ENCODE measurements around the gene DLGAP4. TPM values are rescaled to one million over a fixed set of nuclear protein-coding genes. Genes with fewer than 3 reads are reported as not detected.

The DLGAP4 gene
- total RNA-seq, 1 experiment from 2014 or later, result 80.3 TPM

DNA sequence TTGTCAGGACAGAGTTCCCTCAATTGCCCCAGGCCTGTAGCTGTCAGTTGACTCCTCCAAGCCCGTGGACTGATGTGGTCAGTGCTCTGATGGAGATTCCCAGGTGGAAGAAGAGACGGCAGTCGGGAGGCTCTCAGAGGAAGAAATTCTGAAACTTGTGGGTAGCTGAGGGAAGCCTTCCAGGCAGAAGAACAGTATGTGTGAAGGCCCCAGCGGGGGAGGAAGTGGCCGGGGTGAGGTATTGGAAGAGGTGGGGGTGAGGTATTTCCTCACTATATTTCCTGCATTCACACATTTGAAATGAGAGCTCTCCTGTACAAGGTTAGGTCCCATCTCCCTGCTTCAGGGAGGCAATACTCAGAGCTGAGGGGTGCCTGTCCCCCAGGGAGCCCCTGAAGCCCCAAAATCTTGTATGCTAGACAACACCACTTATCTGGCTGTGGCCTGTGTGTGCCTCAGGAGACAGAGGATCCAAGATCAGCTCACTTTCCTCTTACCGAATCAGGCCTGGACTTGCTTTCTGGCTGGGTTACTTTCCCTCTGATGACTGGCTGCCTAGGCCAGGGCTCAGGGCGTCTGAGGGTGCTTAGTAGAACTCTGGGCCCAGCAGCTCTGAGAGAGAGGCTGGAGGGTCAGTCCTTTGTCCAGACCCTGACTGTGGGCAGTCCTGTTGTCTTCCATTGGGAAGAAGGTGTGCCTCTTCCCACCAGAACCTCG, 185.9 kb downstream of the DLGAP4 start:
- ChIA-PET POLR2A (interaction anchor here (0.6 to 2.8 kb wide), 8 partner anchors 8 to 425 kb away, joined by 3 to 22 read pairs (median 4); partner anchors contain the start of gene AAR2), CTCF (interaction anchor here (0.6 to 1.6 kb wide), 8 partner anchors 9 to 371 kb away, joined by 3 to 7 read pairs (median 4); a partner anchor contains a TSS)
- Mint-ChIP-seq H3K27me3 (ENCODE audit: insufficient read depth, unreplicated experiment) (no peaks in the 10 kb centered on the region), H3K4me1 (ENCODE audit: insufficient read depth, unreplicated experiment) (peaks cover 39% of the 10 kb centered on the region), H3K4me3 (ENCODE audit: unreplicated experiment) (peak overlapping the region; percentile 4), H3K27ac (ENCODE audit: low read depth, unreplicated experiment) (peak overlapping the region; percentile 55), H3K9me3 (ENCODE audit: unreplicated experiment) (no peaks in the 10 kb centered on the region), H3K36me3 (ENCODE audit: insufficient read depth, unreplicated experiment) (peaks cover 13% of the 10 kb centered on the region)
- peak; percentile 47 for DNase-seq (ENCODE audit: unreplicated experiment)
- intact Hi-C loops (cut with micrococcal nuclease), result no loop called here
- BruUV-seq (replicated peaks), result no TSS peak
- TF ChIP-seq, protein P1, sequence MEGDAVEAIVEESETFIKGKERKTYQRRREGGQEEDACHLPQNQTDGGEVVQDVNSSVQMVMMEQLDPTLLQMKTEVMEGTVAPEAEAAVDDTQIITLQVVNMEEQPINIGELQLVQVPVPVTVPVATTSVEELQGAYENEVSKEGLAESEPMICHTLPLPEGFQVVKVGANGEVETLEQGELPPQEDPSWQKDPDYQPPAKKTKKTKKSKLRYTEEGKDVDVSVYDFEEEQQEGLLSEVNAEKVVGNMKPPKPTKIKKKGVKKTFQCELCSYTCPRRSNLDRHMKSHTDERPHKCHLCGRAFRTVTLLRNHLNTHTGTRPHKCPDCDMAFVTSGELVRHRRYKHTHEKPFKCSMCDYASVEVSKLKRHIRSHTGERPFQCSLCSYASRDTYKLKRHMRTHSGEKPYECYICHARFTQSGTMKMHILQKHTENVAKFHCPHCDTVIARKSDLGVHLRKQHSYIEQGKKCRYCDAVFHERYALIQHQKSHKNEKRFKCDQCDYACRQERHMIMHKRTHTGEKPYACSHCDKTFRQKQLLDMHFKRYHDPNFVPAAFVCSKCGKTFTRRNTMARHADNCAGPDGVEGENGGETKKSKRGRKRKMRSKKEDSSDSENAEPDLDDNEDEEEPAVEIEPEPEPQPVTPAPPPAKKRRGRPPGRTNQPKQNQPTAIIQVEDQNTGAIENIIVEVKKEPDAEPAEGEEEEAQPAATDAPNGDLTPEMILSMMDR (IDR thresholded peaks at IDR 0.05; ENCODE audit: unreplicated experiment), result no peak

DNA sequence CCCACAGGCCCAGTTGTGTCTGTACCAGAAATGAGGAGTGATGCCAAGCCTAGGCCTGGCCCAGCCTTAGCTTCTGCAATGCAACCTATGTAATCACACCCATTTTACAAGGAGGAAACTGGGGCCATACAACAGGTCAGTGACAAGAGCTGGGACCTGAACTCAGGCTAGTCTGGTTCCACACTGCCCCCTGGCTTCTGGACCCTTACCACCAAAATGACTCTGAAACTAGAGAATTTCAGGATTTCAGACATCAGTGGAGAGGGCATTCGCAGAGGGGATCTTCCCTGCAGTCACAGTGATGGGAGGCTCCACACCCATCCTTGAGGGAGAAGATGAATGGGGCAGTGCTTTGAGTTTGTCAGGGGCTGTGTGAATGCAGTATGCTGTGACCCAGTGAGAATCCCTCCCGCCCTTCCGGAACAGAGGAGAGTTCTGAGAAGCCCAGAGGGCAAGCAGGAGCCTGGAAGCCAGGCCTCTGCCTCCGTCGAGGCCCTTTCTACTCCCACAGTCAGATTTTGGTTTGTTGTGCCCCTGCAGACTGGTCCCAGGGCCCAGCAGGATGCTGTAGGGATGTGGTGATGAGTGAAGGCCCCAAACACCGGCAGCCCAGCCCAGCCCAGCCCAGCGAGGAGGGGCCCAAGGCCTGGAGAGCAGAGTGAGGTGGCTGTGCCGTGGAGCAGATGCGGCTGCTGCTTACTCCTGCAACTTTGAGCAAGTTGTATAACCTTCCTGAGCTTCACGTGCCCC, 187.1 kb downstream of the DLGAP4 start:
- Mint-ChIP-seq H3K9me3 (ENCODE audit: unreplicated experiment) (no peaks in the 10 kb centered on the region), H3K4me3 (ENCODE audit: unreplicated experiment) (no peak overlapping the region), H3K27me3 (ENCODE audit: insufficient read depth, unreplicated experiment) (no peaks in the 10 kb centered on the region), H3K4me1 (ENCODE audit: insufficient read depth, unreplicated experiment) (peaks cover 39% of the 10 kb centered on the region), H3K27ac (ENCODE audit: low read depth, unreplicated experiment) (peak overlapping the region; percentile 55), H3K36me3 (ENCODE audit: insufficient read depth, unreplicated experiment) (peaks cover 20% of the 10 kb centered on the region)
- DNase-seq (ENCODE audit: unreplicated experiment), result no peak
- POLR2A ChIA-PET, result interaction anchor here (0.5 to 2.8 kb wide), 6 partner anchors 9 to 794 kb away, joined by 3 to 22 read pairs (median 6); no protein-coding TSS in a partner anchor
- intact Hi-C loops (cut with micrococcal nuclease), result no loop called here
- TF ChIP-seq, protein P1 (IDR thresholded peaks at IDR 0.05; ENCODE audit: unreplicated experiment), result peak; percentile 20
- CTCF ChIA-PET, result interaction anchor here (0.6 to 1.1 kb wide), 4 partner anchors 34 to 436 kb away, joined by 3 to 5 read pairs (median 4); no protein-coding TSS in a partner anchor
- BruUV-seq (replicated peaks), result no TSS peak

DNA sequence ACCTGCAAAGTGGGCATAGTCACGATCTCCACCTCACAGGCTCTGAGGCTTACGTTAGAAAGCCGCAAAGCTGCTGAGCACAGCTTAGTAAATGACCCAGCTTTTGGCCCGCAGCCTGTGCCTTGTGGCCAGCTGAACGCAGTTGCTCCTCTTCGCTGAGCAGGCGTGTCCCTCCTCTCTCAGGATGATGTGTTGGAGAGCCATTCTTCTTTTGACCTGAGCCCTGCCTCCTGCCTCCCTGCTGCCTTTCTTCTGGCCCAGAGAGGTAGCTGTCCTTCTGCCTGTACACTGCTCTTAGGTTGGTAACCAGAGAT, 187.6 kb downstream of the DLGAP4 start:
- intact Hi-C loops (cut with micrococcal nuclease), result no loop called here
- H3K4me3 Mint-ChIP-seq (ENCODE audit: unreplicated experiment), result no peak overlapping the region
- no peaks in the 10 kb centered on the region for H3K9me3 Mint-ChIP-seq (ENCODE audit: unreplicated experiment)
- ChIA-PET POLR2A (interaction anchor here (0.5 to 2.8 kb wide), 5 partner anchors 8 to 793 kb away, joined by 3 to 22 read pairs (median 6); no protein-coding TSS in a partner anchor), CTCF (interaction anchor here (0.6 kb wide), 1 partner anchor 435 kb away, joined by 4 read pairs; no protein-coding TSS in a partner anchor)
- H3K27me3 Mint-ChIP-seq (ENCODE audit: insufficient read depth, unreplicated experiment), result no peaks in the 10 kb centered on the region
- peaks cover 24% of the 10 kb centered on the region for H3K36me3 Mint-ChIP-seq (ENCODE audit: insufficient read depth, unreplicated experiment)
- TF ChIP-seq, protein P1 (IDR thresholded peaks at IDR 0.05; ENCODE audit: unreplicated experiment), result no peak
- peaks cover 39% of the 10 kb centered on the region for H3K4me1 Mint-ChIP-seq (ENCODE audit: insufficient read depth, unreplicated experiment)
- no TSS peak for BruUV-seq (replicated peaks)
- H3K27ac Mint-ChIP-seq (ENCODE audit: low read depth, unreplicated experiment), result no peak overlapping the region
- DNase-seq (ENCODE audit: unreplicated experiment), result no peak
